Measurements from ENCODE around the gene NSMCE1.
A peak's percentile ranks its signal among the peaks of the same experiment; 100 is the strongest.

GRCh38 chr16:27235055-27235937 is 33.3 kb downstream of the NSMCE1 start:
- TF ChIP-seq CTCF (IDR thresholded peaks at IDR 0.05) (peak; percentile 72 to 90 (median 86)), POLR2A (IDR thresholded peaks at IDR 0.05) (no peak)
